NCI-H526 (cell line): ENCODE measurements around the gene SLC16A5.
"Not testable (repeated sequence)": the region's sequence is repeated elsewhere in the genome, so short reads cannot be mapped to it uniquely, and the experiment has no call there.

Experiments
- DNase-seq, 2 experiments: peaks; one replicate each; lab custom pipeline; 2025; lab: John Stamatoyannopoulos, UW

SLC16A5 gene

GRCh38 chr17:75064460-75064859, 23.3 kb upstream of the SLC16A5 start:
- DNase-seq, result no peak

- no peak for DNase-seq
These were observed 22.7 kb upstream of the SLC16A5 start for GRCh38 chr17:75064867-75065561.

- no peak for DNase-seq
These were observed 22.1 kb upstream of the SLC16A5 start for GRCh38 chr17:75065562-75066151.

- DNase-seq, result no peak
These were observed 19.9 kb upstream of the SLC16A5 start for GRCh38 chr17:75067856-75068255.

- DNase-seq, result no peak
These were observed 19.0 kb upstream of the SLC16A5 start for GRCh38 chr17:75068750-75069149.

GRCh38 chr17:75069783-75070182, 18.0 kb upstream of the SLC16A5 start:
- DNase-seq, result peak in 1 of 2 experiments; percentile 25

GRCh38 chr17:75071478-75072271, 16.1 kb upstream of the SLC16A5 start:
- DNase-seq, result not testable (repeated sequence)

GRCh38 chr17:75072909-75073308, 14.8 kb upstream of the SLC16A5 start:
- not testable (repeated sequence) for DNase-seq

- DNase-seq, result no peak
These were observed 14.1 kb upstream of the SLC16A5 start for GRCh38 chr17:75073618-75074047.

- no peak for DNase-seq
These were observed 13.2 kb upstream of the SLC16A5 start for GRCh38 chr17:75074532-75074931.

GRCh38 chr17:75075597-75076336, 12.0 kb upstream of the SLC16A5 start:
- no peak for DNase-seq

GRCh38 chr17:75077072-75077495, 10.7 kb upstream of the SLC16A5 start:
- DNase-seq, result no peak

GRCh38 chr17:75077496-75078283, 10.1 kb upstream of the SLC16A5 start:
- no peak for DNase-seq

- no peak for DNase-seq
These were observed 9.3 kb upstream of the SLC16A5 start for GRCh38 chr17:75078284-75079022.

- no peak for DNase-seq
These were observed 8.8 kb upstream of the SLC16A5 start for GRCh38 chr17:75079023-75079373.

- no peak for DNase-seq
These were observed 5.9 kb upstream of the SLC16A5 start for GRCh38 chr17:75081611-75082540.

GRCh38 chr17:75082683-75083082, 5.1 kb upstream of the SLC16A5 start:
- DNase-seq, result no peak

- no peak for DNase-seq
These were observed 3.6 kb upstream of the SLC16A5 start for GRCh38 chr17:75084039-75084660.

- no peak for DNase-seq
These were observed 1.1 kb upstream of the SLC16A5 start for GRCh38 chr17:75086496-75087181.
